WTC11 (cell line): ENCODE results near the gene GALNTL6. TPM values are rescaled to one million over a fixed set of nuclear protein-coding genes. Genes with fewer than 3 reads are reported as not detected.

Source experiments
- ATAC-seq: fragments of 200-7000 bp; cut with Tn5 transposase; 2 replicates; pipeline ENCODE4 v1.10.0; 2021; ENCODE audit warnings: mild to moderate bottlenecking, moderate library complexity
- CTCF ChIA-PET: fragments of 300-600 bp; sonication (Branson Sonifier 250); formaldehyde crosslinking; loops from one replicate; lab custom pipeline; 2021; ENCODE audit warnings: antibody characterized with exemption; lab: Charles Lee
- POLR2A ChIA-PET: fragments of 350-600 bp; sonication (Branson Sonifier 250); formaldehyde crosslinking; loops from one replicate; lab custom pipeline; 2021; ENCODE audit warnings: antibody characterized with exemption; lab: Charles Lee
- DNase-seq: peaks from one replicate; pipeline ENCODE4 v3.0.0; 2021; ENCODE audit warnings: low spot score
- H3K27ac Mint-ChIP-seq: 2 replicates; pipeline ENCODE4 v1.8.0; 2021; ENCODE audit warnings: mixed read lengths
- H3K27me3 Mint-ChIP-seq: 2 replicates; pipeline ENCODE4 v1.8.0; 2021; ENCODE audit warnings: low read depth, mild to moderate bottlenecking, moderate library complexity, mixed read lengths
- H3K36me3 Mint-ChIP-seq: 2 replicates; pipeline ENCODE4 v1.8.0; 2021; ENCODE audit warnings: mixed read lengths
- H3K4me1 Mint-ChIP-seq: 2 replicates; pipeline ENCODE4 v1.8.0; 2022; ENCODE audit warnings: mixed read lengths
- H3K4me3 Mint-ChIP-seq: 2 replicates; pipeline ENCODE4 v1.8.0; 2021; ENCODE audit warnings: mild to moderate bottlenecking, moderate library complexity, mixed read lengths
- H3K9me3 Mint-ChIP-seq: 2 replicates; pipeline ENCODE4 v1.8.0; 2021; ENCODE audit warnings: mixed read lengths
- ATF1 ChIP-seq: sonication (generic); formaldehyde crosslinking; IDR thresholded peaks from 2 replicates; pipeline ENCODE4 v1.8.1; 2023; ENCODE audit warnings: mild to moderate bottlenecking, moderate library complexity, missing genetic modification reagents
- CREM ChIP-seq: sonication (generic); formaldehyde crosslinking; IDR thresholded peaks from 2 replicates; pipeline ENCODE4 v1.8.1; 2022; ENCODE audit warnings: mild to moderate bottlenecking, missing genetic modification reagents, moderate library complexity
- EMX1 ChIP-seq: fragments of 250-450 bp; sonication (Bioruptor Pico); IDR thresholded peaks from 2 replicates; pipeline ENCODE4 v1.8.0; 2021; ENCODE audit warnings: mild to moderate bottlenecking
- ERG ChIP-seq: fragments of 250-450 bp; sonication (Bioruptor Pico); IDR thresholded peaks from 2 replicates; pipeline ENCODE4 v1.8.0; 2021; ENCODE audit warnings: mild to moderate bottlenecking
- FOXJ3 ChIP-seq: sonication (generic); formaldehyde crosslinking; IDR thresholded peaks from 2 replicates; pipeline ENCODE4 v1.9.0; 2021; ENCODE audit warnings: missing genetic modification reagents, mild to moderate bottlenecking, borderline replicate concordance
- HMGA2 ChIP-seq: fragments of 250-450 bp; sonication (Bioruptor Pico); IDR thresholded peaks from 2 replicates; pipeline ENCODE4 v1.4.0; 2021; ENCODE audit warnings: mild to moderate bottlenecking, moderate library complexity
- IRF2 ChIP-seq: sonication (generic); formaldehyde crosslinking; IDR thresholded peaks from 2 replicates; pipeline ENCODE4 v1.8.0; 2022; ENCODE audit warnings: low read depth, missing genetic modification reagents, borderline replicate concordance
- NFE2L1 ChIP-seq: sonication (generic); formaldehyde crosslinking; IDR thresholded peaks from 2 replicates; pipeline ENCODE4 v1.8.1; 2023; ENCODE audit warnings: missing genetic modification reagents
- NR1H2 ChIP-seq: sonication (generic); formaldehyde crosslinking; IDR thresholded peaks from 2 replicates; pipeline ENCODE4 v1.9.0; 2021; ENCODE audit warnings: mild to moderate bottlenecking, moderate library complexity, missing genetic modification reagents
- NR2C2 ChIP-seq: sonication (generic); formaldehyde crosslinking; IDR thresholded peaks from 2 replicates; pipeline ENCODE4 v1.8.0; 2022; ENCODE audit warnings: mild to moderate bottlenecking, missing genetic modification reagents
- PRDM15 ChIP-seq: sonication (generic); formaldehyde crosslinking; IDR thresholded peaks from 2 replicates; pipeline ENCODE4 v1.8.0; 2022; ENCODE audit warnings: missing genetic modification reagents
- SMAD3 ChIP-seq: sonication (generic); formaldehyde crosslinking; IDR thresholded peaks from 2 replicates; pipeline ENCODE4 v1.8.0; 2022; ENCODE audit warnings: missing genetic modification reagents, mild to moderate bottlenecking, borderline replicate concordance
- SMAD4 ChIP-seq: sonication (generic); formaldehyde crosslinking; IDR thresholded peaks from 2 replicates; pipeline ENCODE4 v1.8.0; 2022; ENCODE audit warnings: mild to moderate bottlenecking, missing genetic modification reagents
- ZNF121 ChIP-seq: sonication (generic); formaldehyde crosslinking; IDR thresholded peaks from 2 replicates; pipeline ENCODE4 v1.8.0; 2023; ENCODE audit warnings: missing genetic modification reagents
- ZNF219 ChIP-seq: sonication (generic); formaldehyde crosslinking; IDR thresholded peaks from 2 replicates; pipeline ENCODE4 v1.8.0; 2023; ENCODE audit warnings: missing genetic modification reagents, mild to moderate bottlenecking, borderline replicate concordance
- ZNF671 ChIP-seq: fragments of 250-450 bp; sonication (Bioruptor Pico); IDR thresholded peaks from 2 replicates; pipeline ENCODE4 v1.8.0; 2021; ENCODE audit warnings: mild to moderate bottlenecking
- total RNA-seq: library from RNA; stranded (reverse); gene quantifications from 3 replicates; pipeline ENCODE4 v1.2.3, GENCODE V29; 2021
- TF ChIP-seq, protein P1 (sequence below): fragments of 250-450 bp; sonication (Bioruptor Pico); IDR thresholded peaks from 2 replicates; pipeline ENCODE4 v1.9.0; 2021; ENCODE audit warnings: mild to moderate bottlenecking, borderline replicate concordance
- TF ChIP-seq, protein P2 (sequence below): sonication (generic); formaldehyde crosslinking; conservative IDR thresholded peaks from 2 replicates; pipeline ENCODE4 v1.8.1; 2022; ENCODE audit warnings: mild to moderate bottlenecking, missing genetic modification reagents
- TF ChIP-seq, protein P3 (sequence below): sonication (generic); formaldehyde crosslinking; IDR thresholded peaks from 2 replicates; pipeline ENCODE4 v1.8.1; 2023; ENCODE audit warnings: mild to moderate bottlenecking, missing genetic modification reagents
- TF ChIP-seq, protein P4 (sequence below): sonication (generic); formaldehyde crosslinking; IDR thresholded peaks from 2 replicates; pipeline ENCODE4 v1.8.0; 2023; ENCODE audit warnings: mild to moderate bottlenecking, missing genetic modification reagents
- TF ChIP-seq, protein P5 (sequence below): sonication (generic); formaldehyde crosslinking; IDR thresholded peaks from 2 replicates; pipeline ENCODE4 v1.8.0; 2022; ENCODE audit warnings: mild to moderate bottlenecking, missing genetic modification reagents

GALNTL6 gene
- total RNA-seq, 1 experiment from 2014 or later: 0.24 TPM

- TF ChIP-seq SMAD4 (CRISPR knock-in tag): no peak
- TF ChIP-seq NR2C2 (CRISPR knock-in tag): no peak
- no peak for TF ChIP-seq FOXJ3 (CRISPR knock-in tag)
- TF ChIP-seq IRF2: no peak
- TF ChIP-seq, protein P1, sequence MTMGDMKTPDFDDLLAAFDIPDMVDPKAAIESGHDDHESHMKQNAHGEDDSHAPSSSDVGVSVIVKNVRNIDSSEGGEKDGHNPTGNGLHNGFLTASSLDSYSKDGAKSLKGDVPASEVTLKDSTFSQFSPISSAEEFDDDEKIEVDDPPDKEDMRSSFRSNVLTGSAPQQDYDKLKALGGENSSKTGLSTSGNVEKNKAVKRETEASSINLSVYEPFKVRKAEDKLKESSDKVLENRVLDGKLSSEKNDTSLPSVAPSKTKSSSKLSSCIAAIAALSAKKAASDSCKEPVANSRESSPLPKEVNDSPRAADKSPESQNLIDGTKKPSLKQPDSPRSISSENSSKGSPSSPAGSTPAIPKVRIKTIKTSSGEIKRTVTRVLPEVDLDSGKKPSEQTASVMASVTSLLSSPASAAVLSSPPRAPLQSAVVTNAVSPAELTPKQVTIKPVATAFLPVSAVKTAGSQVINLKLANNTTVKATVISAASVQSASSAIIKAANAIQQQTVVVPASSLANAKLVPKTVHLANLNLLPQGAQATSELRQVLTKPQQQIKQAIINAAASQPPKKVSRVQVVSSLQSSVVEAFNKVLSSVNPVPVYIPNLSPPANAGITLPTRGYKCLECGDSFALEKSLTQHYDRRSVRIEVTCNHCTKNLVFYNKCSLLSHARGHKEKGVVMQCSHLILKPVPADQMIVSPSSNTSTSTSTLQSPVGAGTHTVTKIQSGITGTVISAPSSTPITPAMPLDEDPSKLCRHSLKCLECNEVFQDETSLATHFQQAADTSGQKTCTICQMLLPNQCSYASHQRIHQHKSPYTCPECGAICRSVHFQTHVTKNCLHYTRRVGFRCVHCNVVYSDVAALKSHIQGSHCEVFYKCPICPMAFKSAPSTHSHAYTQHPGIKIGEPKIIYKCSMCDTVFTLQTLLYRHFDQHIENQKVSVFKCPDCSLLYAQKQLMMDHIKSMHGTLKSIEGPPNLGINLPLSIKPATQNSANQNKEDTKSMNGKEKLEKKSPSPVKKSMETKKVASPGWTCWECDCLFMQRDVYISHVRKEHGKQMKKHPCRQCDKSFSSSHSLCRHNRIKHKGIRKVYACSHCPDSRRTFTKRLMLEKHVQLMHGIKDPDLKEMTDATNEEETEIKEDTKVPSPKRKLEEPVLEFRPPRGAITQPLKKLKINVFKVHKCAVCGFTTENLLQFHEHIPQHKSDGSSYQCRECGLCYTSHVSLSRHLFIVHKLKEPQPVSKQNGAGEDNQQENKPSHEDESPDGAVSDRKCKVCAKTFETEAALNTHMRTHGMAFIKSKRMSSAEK (CRISPR knock-in tag): no peak
- no peak for TF ChIP-seq CREM
- TF ChIP-seq, protein P2, sequence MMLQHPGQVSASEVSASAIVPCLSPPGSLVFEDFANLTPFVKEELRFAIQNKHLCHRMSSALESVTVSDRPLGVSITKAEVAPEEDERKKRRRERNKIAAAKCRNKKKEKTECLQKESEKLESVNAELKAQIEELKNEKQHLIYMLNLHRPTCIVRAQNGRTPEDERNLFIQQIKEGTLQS (CRISPR knock-in tag): no peak
- TF ChIP-seq ZNF671 (CRISPR knock-in tag): no peak
- TF ChIP-seq, protein P3, sequence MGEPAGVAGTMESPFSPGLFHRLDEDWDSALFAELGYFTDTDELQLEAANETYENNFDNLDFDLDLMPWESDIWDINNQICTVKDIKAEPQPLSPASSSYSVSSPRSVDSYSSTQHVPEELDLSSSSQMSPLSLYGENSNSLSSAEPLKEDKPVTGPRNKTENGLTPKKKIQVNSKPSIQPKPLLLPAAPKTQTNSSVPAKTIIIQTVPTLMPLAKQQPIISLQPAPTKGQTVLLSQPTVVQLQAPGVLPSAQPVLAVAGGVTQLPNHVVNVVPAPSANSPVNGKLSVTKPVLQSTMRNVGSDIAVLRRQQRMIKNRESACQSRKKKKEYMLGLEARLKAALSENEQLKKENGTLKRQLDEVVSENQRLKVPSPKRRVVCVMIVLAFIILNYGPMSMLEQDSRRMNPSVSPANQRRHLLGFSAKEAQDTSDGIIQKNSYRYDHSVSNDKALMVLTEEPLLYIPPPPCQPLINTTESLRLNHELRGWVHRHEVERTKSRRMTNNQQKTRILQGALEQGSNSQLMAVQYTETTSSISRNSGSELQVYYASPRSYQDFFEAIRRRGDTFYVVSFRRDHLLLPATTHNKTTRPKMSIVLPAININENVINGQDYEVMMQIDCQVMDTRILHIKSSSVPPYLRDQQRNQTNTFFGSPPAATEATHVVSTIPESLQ: no peak
- TF ChIP-seq, protein P4, sequence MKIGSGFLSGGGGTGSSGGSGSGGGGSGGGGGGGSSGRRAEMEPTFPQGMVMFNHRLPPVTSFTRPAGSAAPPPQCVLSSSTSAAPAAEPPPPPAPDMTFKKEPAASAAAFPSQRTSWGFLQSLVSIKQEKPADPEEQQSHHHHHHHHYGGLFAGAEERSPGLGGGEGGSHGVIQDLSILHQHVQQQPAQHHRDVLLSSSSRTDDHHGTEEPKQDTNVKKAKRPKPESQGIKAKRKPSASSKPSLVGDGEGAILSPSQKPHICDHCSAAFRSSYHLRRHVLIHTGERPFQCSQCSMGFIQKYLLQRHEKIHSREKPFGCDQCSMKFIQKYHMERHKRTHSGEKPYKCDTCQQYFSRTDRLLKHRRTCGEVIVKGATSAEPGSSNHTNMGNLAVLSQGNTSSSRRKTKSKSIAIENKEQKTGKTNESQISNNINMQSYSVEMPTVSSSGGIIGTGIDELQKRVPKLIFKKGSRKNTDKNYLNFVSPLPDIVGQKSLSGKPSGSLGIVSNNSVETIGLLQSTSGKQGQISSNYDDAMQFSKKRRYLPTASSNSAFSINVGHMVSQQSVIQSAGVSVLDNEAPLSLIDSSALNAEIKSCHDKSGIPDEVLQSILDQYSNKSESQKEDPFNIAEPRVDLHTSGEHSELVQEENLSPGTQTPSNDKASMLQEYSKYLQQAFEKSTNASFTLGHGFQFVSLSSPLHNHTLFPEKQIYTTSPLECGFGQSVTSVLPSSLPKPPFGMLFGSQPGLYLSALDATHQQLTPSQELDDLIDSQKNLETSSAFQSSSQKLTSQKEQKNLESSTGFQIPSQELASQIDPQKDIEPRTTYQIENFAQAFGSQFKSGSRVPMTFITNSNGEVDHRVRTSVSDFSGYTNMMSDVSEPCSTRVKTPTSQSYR (CRISPR knock-in tag): no peak
Measured at GRCh38 chr4:172874944-172875343, 1061.7 kb downstream of the GALNTL6 start (continued).

- no peak overlapping the region for H3K4me3 Mint-ChIP-seq
- no peak for DNase-seq
- TF ChIP-seq NR1H2: no peak
- TF ChIP-seq ZNF121 (CRISPR knock-in tag): no peak
- no peak for TF ChIP-seq NFE2L1 (CRISPR knock-in tag)
- no peak for TF ChIP-seq HMGA2 (CRISPR knock-in tag)
- TF ChIP-seq, protein P5, sequence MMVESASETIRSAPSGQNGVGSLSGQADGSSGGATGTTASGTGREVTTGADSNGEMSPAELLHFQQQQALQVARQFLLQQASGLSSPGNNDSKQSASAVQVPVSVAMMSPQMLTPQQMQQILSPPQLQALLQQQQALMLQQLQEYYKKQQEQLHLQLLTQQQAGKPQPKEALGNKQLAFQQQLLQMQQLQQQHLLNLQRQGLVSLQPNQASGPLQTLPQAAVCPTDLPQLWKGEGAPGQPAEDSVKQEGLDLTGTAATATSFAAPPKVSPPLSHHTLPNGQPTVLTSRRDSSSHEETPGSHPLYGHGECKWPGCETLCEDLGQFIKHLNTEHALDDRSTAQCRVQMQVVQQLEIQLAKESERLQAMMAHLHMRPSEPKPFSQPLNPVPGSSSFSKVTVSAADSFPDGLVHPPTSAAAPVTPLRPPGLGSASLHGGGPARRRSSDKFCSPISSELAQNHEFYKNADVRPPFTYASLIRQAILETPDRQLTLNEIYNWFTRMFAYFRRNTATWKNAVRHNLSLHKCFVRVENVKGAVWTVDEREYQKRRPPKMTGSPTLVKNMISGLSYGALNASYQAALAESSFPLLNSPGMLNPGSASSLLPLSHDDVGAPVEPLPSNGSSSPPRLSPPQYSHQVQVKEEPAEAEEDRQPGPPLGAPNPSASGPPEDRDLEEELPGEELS (CRISPR knock-in tag): no peak
- TF ChIP-seq EMX1 (CRISPR knock-in tag): no peak
- no peak for TF ChIP-seq PRDM15 (CRISPR knock-in tag)
- no peak for TF ChIP-seq ZNF671 (CRISPR knock-in tag)
- TF ChIP-seq ZNF219 (CRISPR knock-in tag): no peak
- no peak for TF ChIP-seq ERG (CRISPR knock-in tag)
- TF ChIP-seq SMAD3: no peak
- no peak for TF ChIP-seq ATF1 (CRISPR knock-in tag)
Measured at GRCh38 chr4:172876394-172876793, 1063.2 kb downstream of the GALNTL6 start.

More at GRCh38 chr4:172876394-172876793, 1063.2 kb downstream of the GALNTL6 start:
- Mint-ChIP-seq H3K9me3 (0 out of 2 replicates have a peak, but pooled peaks cover 7% of the 10 kb centered on the region), H3K27ac (no peak overlapping the region), H3K36me3 (no peaks in the 10 kb centered on the region), H3K27me3 (no peaks in the 10 kb centered on the region), H3K4me1 (peaks cover 27% of the 10 kb centered on the region)
- ChIA-PET POLR2A (no interaction called here), CTCF (interaction anchor here (1.3 kb wide), 1 partner anchor 16 kb away, joined by 6 read pairs; no protein-coding TSS in a partner anchor)
- ATAC-seq: no peak
